NCI-H345 treated with DMSO at 0.1 percent for 48 hours (cell line): ENCODE results near the gene BPIFA3.
A peak's percentile ranks its signal among the peaks of the same experiment; 100 is the strongest.

Experiments used
- DNase-seq: peaks from one replicate; lab custom pipeline; 2025; ENCODE audit not compliant: unreplicated experiment; lab: John Stamatoyannopoulos, UW

BPIFA3 gene

DNA sequence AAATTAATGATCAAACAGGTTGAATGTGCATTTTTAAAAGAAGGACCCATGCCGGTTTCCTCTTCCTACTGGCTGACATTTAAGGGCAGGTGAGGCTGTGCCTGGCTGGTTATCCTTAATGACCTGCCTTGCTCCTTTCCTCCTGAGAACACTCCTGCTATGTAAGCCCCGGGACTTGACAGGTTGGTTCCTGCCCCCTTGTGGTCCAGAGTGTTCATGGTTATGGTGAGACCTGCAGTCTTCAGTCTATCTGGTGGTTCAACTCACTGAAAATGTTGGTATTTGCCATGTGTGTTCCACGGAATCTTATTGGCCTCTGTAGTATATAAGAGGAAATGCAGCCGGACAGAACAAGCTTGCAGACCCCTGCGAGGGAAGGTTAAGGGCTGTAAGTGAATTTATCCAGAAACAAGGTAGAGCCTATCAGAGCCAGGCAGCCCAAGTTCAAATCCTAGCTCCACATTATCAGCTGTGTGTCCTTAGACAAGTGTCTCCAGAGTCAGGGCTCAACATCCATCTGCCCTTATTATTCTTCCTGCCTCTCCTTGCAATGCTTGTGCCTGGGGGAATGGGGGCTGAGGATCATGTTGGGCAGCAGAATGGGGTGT is 5.2 kb upstream of the BPIFA3 start:
- peak; percentile 60 for DNase-seq

DNA sequence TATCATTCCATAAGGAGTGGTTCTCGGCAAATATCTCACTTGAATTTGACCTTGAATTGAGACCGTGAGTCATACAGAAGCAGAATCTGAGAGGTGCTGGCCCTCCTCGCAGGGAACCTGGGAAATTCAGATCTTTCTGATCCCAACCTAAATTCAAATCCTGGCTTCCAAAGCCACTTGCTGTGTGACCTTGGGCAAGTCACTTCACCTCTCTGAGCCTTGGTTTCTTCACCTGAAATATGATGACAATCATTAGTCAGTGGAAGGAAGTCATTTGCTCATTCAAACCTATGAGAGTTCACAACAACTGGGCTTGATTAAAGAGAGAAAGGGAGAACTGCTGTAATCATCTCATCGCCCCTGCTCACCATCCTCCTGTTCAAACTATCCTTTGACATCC is 7.2 kb downstream of the BPIFA3 start:
- no peak for DNase-seq

DNA sequence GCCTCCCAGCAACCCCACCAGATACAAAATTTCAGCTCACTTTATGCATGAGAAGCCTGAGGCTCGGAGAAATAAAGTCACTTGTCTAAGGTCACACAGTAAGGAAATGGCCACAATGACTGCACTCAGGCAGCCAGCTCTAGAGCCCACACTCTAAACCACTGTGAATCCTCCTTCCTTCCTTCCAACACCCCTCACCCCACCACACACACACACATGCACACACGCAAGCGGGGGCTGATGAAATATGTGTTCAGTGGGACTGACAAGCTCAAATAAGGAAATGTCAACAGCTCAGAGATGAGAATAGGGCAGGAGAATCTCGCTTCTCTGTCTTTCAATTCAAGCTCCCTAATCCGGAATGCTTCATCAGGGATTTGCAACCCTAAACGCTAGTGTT is 12.7 kb downstream of the BPIFA3 start:
- DNase-seq, result no peak

DNA sequence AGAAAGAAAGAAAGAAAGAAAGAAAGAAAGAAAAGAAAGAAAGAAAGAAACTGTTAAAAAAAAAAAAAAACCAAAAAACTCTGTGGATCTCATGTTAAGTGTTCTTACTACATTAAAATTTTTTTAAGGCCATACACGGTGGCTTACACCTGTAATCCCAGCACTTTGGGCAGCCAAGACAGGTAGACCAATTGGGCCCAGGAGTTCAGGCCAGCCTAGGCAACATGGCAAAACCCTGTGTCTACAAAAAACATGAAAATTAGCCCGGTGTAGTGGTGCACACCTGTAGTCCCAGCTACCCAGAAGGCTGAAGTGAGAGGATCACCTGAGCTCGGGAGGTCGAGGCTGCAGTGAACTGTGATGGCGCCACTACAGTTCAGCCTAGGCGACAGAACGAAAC is 14.1 kb downstream of the BPIFA3 start:
- no peak for DNase-seq

DNA sequence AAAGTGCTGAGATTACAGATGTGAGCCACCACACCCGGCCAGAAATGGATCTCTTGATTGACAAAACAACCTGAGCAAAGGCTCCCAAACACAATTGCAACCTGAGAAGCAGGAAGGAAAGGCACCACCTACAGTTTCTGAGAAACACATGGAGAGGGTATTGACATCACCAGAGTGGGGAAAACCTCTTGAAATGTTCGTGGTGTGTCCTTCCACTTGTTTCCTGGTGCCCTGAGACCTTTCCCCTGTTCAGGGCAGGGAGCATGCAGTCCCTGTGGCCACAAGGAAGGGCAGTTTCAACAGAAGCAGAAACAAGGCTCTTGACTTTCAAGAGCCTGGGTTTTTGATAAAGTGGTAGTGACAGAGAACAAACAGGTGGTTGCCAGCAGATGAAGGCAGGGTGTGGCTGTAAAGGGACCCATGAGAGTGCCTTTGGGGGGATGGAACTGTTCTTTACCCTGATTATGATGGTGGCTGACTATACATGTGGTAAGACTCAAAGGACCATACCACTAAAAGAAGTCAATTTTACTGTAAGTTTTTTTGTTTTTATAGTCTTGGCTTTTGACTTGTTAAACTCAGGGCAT is 15.4 kb downstream of the BPIFA3 start:
- DNase-seq, result no peak

DNA sequence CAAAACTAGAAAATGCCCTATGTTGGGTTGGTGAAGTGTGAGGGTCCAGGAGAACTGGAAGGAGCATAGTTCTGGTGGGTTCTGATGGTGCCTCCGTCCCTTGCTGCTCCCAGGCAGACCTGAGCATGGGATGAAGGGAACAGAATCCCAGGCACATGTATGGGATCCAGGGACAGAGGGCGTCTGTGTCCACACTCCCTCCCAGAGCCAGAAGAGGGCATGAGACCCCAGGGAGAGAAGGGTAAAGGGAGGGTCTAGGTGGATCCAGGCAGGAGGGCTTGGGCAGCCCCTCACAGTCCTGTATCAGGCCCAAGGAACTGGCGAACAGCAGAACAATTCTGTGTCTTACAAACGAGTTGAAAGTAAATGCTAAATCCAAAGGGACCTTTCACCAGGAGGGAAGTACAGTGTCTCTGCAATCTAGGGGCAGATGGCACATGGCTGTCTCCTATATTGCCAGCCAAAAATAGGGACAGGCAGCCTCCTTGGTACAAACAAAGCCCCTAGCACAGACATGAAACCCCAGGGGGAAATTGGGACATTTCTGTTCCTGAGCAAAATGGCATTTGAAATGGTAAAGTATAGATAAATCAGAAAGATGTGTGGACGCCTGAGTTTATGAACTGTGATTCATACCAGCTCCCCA is 16.1 kb downstream of the BPIFA3 start:
- DNase-seq, result no peak

DNA sequence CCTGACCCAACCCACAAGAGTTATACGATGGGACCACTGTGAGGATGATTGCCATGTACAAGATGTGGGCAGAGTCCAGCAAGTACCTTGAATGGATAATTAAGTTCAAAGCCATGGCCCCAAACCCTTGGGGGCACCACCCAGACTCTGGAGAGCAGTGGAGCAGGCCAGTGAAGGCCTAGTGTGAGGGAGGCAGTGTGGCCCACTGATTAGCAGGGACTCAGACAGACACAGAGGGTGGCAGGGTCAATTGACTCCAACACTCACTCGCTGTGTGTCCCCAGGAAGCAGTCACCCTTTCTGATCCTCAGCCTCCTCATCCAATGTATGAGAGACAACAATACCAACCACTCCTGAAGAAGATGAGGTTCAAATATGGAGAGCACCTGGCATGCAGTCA is 16.9 kb downstream of the BPIFA3 start:
- no peak for DNase-seq

DNA sequence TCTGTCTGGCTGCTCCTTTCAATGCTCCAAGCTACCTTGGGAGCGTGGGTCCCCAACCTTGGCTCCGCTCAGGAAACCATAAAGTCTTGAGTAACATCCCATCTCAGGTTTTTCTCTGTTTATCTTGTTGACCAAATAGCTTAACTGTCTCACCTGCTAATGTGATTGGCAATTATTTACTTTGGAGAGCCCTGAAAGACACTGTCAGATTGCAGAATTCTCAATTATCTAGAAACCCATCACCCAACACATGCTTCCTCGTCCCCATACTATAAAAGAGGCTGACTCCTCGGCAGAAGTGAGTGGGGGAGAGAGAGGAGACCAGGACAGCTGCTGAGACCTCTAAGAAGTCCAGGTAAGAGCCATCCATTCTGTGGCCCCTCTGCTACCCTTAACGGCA is 18.5 kb downstream of the BPIFA3 start, which contains the start of gene BPIFA1:
BPIFA1 (plus strand) TSS at position 301 of the 400 bp plus-strand sequence. CDS start 1,716 bp downstream, outside the sequence.
- no peak for DNase-seq

DNA sequence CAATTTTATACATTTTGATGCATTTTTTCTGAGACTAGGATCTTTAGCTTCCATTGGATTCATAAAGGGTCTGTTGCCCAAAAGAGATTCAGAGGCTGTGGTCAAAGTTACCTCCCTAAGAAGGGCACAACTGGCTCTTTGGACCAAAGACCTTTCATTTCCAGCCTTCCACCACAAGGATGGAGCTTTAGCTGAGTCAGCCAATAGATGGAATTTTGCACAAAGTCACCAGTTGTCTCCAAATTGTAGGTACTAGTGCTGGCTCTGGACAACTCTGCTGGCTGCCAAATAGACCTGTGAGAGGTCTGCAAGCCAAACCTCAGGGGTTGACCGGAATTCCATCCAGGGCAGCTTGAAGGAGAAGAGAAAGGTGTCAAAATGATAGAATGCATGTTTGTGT is 19.2 kb downstream of the BPIFA3 start:
- DNase-seq, result no peak

DNA sequence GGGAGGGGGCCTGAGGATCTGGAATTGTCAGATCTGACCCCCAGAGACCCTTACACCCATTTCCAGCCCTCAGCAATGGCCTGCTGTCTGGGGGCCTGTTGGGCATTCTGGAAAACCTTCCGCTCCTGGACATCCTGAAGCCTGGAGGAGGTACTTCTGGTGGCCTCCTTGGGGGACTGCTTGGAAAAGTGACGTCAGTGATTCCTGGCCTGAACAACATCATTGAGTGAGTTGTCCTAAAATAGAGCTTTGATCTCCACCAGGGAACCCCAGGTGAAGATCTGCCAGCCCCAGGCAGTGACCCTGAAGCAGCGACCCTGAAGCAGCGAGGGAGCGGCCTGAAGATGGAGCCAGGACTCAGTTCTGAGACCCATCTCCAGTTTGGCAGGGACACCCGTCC is 20.8 kb downstream of the BPIFA3 start:
- no peak for DNase-seq

DNA sequence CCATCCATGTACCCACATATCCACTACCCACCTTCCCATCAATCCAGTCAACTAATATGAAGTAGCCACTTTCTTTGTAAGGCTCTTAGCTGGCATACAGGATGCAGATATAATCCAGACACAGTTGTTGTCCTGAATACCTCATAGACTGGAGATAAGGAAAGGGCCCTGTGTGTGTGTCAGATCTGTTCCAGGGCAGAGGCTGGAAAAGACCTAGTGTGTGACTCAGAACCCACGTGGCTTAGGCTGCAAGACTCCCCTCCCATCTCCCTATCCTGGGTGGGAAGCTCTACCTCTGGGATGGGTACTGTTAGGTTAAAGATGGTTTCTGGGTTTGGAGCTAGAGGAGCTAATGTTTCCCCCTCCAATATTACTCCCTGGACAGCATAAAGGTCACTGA is 22.3 kb downstream of the BPIFA3 start:
- DNase-seq, result no peak

DNA sequence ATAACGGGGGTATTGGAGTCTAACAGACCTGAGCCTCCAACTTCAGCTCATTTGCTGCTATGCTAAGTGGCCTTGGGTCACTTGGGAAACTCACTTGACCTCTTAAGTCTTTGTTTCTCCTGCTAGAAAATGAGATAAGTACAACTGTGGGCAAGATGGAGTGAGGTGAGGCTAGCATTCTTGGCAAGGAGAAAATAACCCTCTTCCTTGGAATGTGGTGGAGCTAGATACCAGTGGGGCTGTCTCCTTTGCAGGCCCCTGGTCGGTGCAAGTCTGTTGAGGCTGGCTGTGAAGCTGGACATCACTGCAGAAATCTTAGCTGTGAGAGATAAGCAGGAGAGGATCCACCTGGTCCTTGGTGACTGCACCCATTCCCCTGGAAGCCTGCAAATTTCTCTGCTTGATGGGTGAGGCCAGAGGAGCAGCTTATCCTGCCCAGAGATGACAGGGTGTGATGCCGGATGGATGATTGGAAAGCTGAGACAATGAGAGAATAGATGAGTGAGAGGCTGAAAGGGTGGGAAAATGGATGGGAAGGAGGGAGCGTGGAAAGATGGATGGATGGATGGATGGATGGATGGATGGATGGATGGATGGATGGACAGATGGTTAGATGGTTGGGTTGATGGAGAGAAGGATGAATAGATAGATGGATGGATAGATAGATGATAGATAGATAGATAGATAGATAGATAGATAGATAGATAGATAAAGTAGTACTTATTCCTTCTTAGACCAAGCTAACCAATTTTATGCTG is 23.0 kb downstream of the BPIFA3 start:
- DNase-seq, result no peak

DNA sequence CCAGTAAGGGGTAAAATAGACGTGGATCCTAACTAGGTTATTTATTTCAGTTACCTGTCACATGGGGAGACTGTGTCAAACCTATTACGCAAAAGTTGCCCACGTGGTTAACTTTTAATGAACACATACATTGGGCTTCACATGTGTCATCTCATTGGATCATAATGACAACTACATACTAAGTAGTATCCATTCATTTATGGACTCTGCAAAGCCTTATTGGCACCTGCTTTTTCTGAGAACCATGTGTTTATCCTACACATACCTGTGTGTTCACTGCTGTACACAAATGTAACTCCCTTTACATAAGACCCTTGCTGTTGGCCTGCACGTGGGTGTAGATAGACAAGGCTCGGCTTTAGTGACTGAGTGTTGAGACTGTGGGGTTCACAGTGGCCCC is 23.8 kb downstream of the BPIFA3 start:
- no peak for DNase-seq

DNA sequence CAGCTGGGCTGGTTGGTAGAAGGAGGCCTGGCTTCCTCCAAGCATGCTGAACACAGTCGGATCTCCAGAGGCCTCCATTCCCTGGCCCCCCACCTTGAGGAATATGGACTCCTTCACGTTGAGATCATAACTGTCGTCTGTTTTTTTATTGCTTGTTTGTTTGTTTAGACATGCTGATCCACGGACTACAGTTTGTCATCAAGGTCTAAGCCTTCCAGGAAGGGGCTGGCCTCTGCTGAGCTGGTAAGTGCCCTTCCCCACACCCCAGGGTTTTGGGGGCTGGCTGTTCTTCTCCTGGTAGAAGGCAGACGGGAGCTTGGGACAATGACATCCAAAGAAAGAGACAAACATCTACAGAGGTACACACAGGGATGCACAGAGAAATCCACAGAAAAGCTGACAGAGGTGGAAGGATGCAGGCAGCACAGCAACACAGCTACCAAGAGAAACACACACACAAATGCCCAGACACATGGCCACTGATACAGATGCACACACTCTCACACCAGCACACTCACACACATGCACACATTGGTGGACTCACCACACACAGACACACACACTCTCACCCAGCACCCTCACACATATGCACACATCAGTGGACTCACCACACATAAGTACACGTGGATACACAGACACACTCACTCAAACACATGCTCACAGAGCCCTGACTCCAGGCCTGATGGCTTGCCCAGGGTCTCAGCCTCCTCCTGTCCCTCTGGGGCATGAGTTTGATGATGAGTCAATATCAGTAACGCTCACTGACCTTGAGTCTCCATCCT is 25.4 kb downstream of the BPIFA3 start:
- DNase-seq, result no peak

DNA sequence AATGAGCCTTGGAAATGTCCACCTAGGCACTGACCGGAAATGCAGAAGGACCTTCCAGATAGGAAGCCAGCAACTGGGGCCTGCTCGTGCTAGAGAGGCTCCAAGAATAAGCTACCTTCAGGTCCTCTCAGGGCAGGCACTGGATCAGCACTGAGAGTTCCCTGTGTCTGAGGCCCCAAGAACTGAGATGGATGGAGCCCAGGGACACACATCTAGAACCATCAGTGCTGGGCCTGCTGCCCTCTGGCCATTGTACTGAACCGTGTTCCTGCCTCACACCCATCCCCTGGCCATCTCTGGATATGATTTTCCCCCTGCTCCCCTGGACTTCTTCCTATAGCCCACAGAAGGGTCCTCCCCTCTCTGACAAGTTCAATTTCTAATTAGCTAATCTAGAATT is 28.9 kb downstream of the BPIFA3 start:
- no peak for DNase-seq

DNA sequence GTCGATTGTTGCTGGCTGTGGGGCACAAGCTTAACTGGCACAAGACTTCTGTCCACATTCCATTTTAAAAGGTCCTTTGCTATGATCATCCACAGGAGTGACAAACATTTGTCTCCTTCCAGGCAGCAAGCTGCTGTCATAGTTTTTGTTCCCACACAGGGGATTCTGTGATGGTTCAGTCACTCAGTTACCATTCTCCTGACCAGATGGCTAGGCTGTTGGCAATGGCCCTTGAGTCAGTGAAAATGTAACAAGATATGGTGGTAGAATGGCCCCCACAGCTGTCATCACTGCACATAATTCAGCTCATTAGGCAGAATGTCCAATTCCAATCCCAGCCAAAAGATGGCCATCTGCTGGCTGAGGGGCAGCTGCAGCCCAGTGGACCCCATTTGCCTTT is 32.3 kb downstream of the BPIFA3 start:
- DNase-seq, result no peak

DNA sequence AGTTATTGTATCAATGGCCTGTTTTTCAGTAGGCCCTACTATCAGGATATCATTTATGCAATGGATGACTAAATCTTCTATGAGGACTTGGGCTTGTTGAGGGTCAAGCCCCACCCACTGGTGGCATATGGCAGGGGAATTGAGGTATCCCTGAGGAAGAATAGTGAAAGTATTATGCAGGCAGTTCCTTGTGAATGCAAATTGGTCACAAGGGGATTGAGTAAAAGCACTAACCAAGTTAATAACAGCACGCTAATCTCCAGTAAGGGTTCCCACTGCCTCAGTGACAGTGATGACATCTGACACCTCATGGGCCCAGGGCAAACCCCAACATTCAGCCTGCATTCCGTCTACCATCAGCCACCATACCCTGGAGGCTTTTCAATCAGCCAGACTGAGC is 33.5 kb downstream of the BPIFA3 start:
- DNase-seq, result no peak

DNA sequence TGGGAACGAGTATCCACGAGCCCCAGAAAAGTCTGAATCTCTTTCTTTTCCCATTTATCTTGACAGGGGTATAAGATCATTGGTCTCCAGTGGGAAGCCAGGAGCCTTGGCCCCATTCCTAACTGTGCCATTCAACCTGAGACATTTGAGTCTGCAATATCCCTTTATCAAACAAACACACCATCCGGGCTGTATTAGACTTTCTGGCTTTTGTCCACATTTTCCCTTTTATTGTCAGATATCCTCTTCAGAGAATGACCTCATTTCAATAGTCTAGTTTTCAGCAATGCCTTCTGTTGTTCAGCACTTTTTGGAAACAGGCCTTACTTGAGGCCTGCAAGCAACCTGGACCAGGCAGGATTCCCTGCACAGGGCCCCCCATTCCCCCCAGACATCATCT is 34.3 kb downstream of the BPIFA3 start:
- DNase-seq, result no peak

DNA sequence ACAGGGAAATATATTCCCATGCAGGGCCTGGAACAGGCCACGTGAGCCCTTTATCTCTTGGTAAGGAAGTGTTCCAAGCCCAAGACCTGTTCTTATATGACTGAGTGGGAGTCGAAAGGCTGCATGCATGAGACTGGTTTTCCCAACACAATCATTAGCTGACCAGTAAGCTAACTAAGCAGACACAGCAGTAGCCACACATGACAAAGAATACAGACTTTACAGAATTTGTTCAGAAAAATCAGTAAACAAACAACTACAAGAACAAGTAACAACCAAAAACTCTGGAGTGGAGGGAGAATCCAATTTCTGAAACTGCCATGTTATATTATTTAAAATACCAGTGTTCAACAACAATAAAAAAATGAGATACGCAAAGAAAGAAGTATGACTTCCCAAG is 35.3 kb downstream of the BPIFA3 start:
- DNase-seq, result no peak

DNA sequence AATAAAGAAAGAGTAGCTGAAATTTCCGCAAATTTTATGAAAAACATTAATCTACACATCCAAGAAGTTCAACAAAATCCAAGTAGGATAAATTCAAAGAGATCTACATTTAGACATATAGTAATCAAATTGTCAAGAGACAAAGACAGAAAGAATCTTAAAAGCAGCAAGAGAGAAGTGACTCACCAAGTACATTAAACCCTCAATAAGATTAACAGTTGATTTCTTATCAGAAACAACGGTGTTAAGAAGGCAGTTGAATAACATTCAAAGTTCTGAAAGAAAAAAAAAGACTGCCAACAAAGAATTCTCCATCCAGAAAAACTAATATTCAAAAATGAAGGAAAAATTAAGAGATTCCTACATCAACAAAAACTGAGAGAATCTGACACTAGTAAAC is 37.9 kb downstream of the BPIFA3 start:
- DNase-seq, result no peak

DNA sequence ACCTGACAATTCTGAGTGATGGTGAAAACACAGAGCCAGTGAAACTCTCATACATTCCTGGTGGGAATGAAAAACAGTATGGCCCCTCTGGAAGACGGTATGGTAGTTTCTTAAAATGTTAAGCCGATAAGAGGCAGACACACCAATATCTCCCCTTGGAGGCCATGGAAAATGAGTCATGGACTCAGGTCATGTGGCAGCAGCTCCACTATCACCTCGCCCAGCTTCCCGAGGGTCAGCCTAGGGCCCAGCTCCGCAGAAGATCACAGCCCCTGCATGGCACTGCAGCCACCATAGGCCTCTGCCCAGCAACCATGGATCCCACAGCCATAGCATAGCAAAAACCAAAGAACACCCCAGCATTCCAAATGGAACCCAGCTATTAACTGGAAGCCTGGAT is 40.1 kb downstream of the BPIFA3 start:
- no peak for DNase-seq
